Calu3 (cell line): ENCODE results near the gene MUL1. TPM values are rescaled to one million over a fixed set of nuclear protein-coding genes. Genes with fewer than 3 reads are reported as not detected.

Experiments
- BruUV-seq: library from RNA; stranded (reverse); fragments of 400-500 nt; replicated peaks from 2 replicates; lab custom pipeline; 2021; lab: Mats Ljungman, UMichigan
- CTCF ChIA-PET: fragments of 300-600 bp; sonication (Branson Sonifier 250); formaldehyde crosslinking; loops from one replicate; lab custom pipeline; 2022; ENCODE audit warnings: antibody characterized with exemption; lab: Charles Lee
- DNase-seq: peaks from one replicate; pipeline ENCODE4 v3.0.0; 2022
- H3K27ac Mint-ChIP-seq: one replicate; pipeline ENCODE4 v1.8.0; 2022; ENCODE audit warnings: mixed read lengths; ENCODE audit not compliant: unreplicated experiment
- H3K27me3 Mint-ChIP-seq: one replicate; pipeline ENCODE4 v1.8.0; 2022; ENCODE audit warnings: mixed read lengths; ENCODE audit not compliant: unreplicated experiment
- H3K36me3 Mint-ChIP-seq: one replicate; pipeline ENCODE4 v1.8.0; 2022; ENCODE audit warnings: mild to moderate bottlenecking, moderate library complexity, mixed read lengths; ENCODE audit not compliant: insufficient read depth, unreplicated experiment
- H3K4me1 Mint-ChIP-seq: one replicate; pipeline ENCODE4 v1.8.0; 2022; ENCODE audit warnings: mild to moderate bottlenecking, low read depth, mixed read lengths; ENCODE audit not compliant: unreplicated experiment
- H3K4me3 Mint-ChIP-seq: one replicate; pipeline ENCODE4 v1.8.0; 2022; ENCODE audit warnings: mild to moderate bottlenecking, low read depth, moderate library complexity, mixed read lengths; ENCODE audit not compliant: unreplicated experiment
- H3K9me3 Mint-ChIP-seq: one replicate; pipeline ENCODE4 v1.8.0; 2022; ENCODE audit warnings: low read depth, mixed read lengths; ENCODE audit not compliant: unreplicated experiment
- CTCF ChIP-seq: fragments of 200-600 bp; IDR thresholded peaks from one replicate; pipeline ENCODE4 v1.8.0; 2022; ENCODE audit warnings: antibody characterized with exemption; ENCODE audit not compliant: unreplicated experiment
- intact Hi-C: fragments of 100-400 bp; cut with micrococcal nuclease; formaldehyde crosslinking; loops from one replicate; pipeline ENCODE4 v1.10.0; 2022; ENCODE audit not compliant: unreplicated experiment
- total RNA-seq: library from RNA; stranded (reverse); gene quantifications from 2 replicates; pipeline ENCODE4 v1.2.3, GENCODE V29; 2022

MUL1 gene
- total RNA-seq, 1 experiment from 2014 or later, result 21.9 TPM

GRCh38 chr1:20473894-20474293, 34.1 kb downstream of the MUL1 start:
- no peak for TF ChIP-seq CTCF
- no peak for DNase-seq
- Mint-ChIP-seq H3K9me3 (no peaks in the 10 kb centered on the region), H3K27me3 (no peaks in the 10 kb centered on the region), H3K36me3 (peaks cover 21% of the 10 kb centered on the region), H3K4me3 (no peak overlapping the region), H3K4me1 (peaks cover 68% of the 10 kb centered on the region), H3K27ac (no peak overlapping the region)
- CTCF ChIA-PET, result no interaction called here
- intact Hi-C loops, result no loop called here
- BruUV-seq, result no TSS peak

GRCh38 chr1:20472860-20473711, 34.9 kb downstream of the MUL1 start:
- no peak for DNase-seq
- Mint-ChIP-seq H3K4me3 (no peak overlapping the region), H3K4me1 (peaks cover 60% of the 10 kb centered on the region), H3K9me3 (no peaks in the 10 kb centered on the region), H3K27me3 (peaks cover 3% of the 10 kb centered on the region), H3K27ac (no peak overlapping the region), H3K36me3 (peaks cover 21% of the 10 kb centered on the region)
- CTCF ChIA-PET, result no interaction called here
- BruUV-seq, result no TSS peak
- intact Hi-C loops, result no loop called here
- no peak for TF ChIP-seq CTCF

GRCh38 chr1:20472121-20472520, 35.8 kb downstream of the MUL1 start:
- Mint-ChIP-seq H3K4me3 (no peak overlapping the region), H3K27me3 (peaks cover 12% of the 10 kb centered on the region), H3K4me1 (peaks cover 57% of the 10 kb centered on the region), H3K27ac (no peak overlapping the region), H3K9me3 (no peaks in the 10 kb centered on the region), H3K36me3 (peaks cover 15% of the 10 kb centered on the region)
- CTCF ChIA-PET, result interaction anchor here (0.5 to 0.8 kb wide), 4 partner anchors 9 to 312 kb away, joined by 3 to 4 read pairs (median 3); no protein-coding TSS in a partner anchor
- intact Hi-C loops, result no loop called here
- no TSS peak for BruUV-seq
- TF ChIP-seq CTCF, result no peak
- DNase-seq, result no peak

GRCh38 chr1:20470194-20470593, 37.8 kb downstream of the MUL1 start:
- Mint-ChIP-seq H3K9me3 (no peaks in the 10 kb centered on the region), H3K4me1 (peaks cover 41% of the 10 kb centered on the region), H3K27me3 (peaks cover 13% of the 10 kb centered on the region), H3K36me3 (peaks cover 7% of the 10 kb centered on the region), H3K4me3 (no peak overlapping the region), H3K27ac (no peak overlapping the region)
- no peak for TF ChIP-seq CTCF
- DNase-seq, result no peak
- no TSS peak for BruUV-seq
- CTCF ChIA-PET, result no interaction called here
- intact Hi-C loops, result no loop called here
